Measurements from ENCODE around the gene ZSWIM8.
"Not testable (repeated sequence)": the region's sequence is repeated elsewhere in the genome, so short reads cannot be mapped to it uniquely, and the experiment has no call there.

ZSWIM8 gene

GRCh38 chr10:73785211-73785720, at the start of gene ZSWIM8:
TSS of gene ZSWIM8 (plus strand) at chr10:73785606. CDS start at chr10:73785879, 273 bp downstream.
- peak; percentile 91 for DNase-seq

- DNase-seq: not testable (repeated sequence)
Observed at GRCh38 chr10:73740501-73741254, 44.7 kb upstream of the ZSWIM8 start.

- DNase-seq: no peak
Observed at GRCh38 chr10:73742454-73742734, 43.0 kb upstream of the ZSWIM8 start.

DNA sequence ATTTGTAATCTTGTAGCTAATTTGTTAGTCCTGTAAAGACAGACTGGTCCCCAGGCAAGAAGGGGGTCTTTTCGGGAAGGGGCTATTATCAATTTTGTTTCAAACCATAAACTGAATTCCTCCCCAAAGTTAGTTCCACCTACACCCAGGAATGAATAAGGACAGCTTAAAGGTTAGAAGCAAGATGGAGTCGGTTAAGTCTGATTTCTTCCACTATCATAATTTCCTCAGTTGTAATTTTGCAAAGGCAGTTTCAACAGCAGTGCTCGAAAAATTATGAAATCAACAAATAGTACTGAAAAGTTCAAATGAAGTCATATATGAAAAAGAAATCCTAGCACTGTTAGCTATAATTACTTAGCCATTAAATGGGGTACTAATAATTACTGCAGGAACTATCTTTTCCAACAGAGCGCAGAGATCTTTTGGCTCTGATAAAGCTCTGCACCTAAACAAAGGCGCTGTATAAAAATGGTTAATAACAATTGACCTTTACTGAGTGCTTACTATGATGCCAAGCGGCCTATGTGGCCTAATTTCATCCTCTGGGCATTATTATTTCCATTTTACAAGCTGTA, 42.0 kb upstream of the ZSWIM8 start:
- no peak for DNase-seq

GRCh38 chr10:73743905-73744663, 41.3 kb upstream of the ZSWIM8 start, which contains the start of gene SEC24C:
TSS of gene SEC24C (plus strand) at chr10:73744372. CDS start at chr10:73746833, 2,461 bp downstream.
- peak; percentile 95 for DNase-seq

GRCh38 chr10:73744664-73744975, 40.8 kb upstream of the ZSWIM8 start:
- peak; percentile 80 for DNase-seq

DNA sequence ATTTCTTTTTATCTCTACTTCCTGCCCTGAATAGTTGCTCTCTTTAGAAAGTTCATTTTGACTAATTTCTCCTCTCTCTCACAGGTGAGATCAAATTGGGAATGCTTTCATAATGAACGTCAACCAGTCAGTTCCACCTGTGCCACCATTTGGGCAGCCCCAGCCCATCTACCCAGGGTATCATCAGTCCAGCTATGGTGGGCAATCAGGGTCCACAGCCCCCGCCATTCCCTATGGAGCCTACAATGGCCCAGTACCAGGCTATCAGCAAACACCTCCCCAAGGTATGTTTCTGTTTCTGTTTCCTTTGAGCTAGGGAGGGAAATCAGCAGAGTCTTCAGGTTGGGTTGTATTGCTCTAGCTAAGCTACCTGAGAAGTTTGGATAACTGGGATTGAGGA, 38.7 kb upstream of the ZSWIM8 start:
- peak; percentile 29 for DNase-seq

DNA sequence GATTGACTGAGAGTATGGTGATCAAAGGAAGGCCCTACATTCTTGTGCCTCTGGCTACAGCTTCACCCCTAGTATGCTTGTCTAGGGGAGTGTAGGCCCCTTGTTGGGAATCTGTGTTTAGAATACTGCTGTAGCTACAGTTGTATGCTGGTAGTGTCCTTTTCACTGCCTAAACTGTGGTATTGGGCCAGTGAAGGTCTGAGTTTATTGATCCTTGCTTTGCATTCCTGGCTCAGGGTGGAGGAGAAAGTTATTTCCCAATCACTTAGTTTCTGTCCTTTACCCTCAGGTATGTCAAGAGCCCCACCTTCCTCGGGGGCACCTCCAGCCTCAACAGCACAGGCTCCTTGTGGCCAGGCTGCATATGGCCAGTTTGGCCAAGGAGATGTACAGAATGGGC, 34.6 kb upstream of the ZSWIM8 start:
- DNase-seq: no peak

- no peak for DNase-seq
Observed at GRCh38 chr10:73756183-73756582, 29.2 kb upstream of the ZSWIM8 start.

DNA sequence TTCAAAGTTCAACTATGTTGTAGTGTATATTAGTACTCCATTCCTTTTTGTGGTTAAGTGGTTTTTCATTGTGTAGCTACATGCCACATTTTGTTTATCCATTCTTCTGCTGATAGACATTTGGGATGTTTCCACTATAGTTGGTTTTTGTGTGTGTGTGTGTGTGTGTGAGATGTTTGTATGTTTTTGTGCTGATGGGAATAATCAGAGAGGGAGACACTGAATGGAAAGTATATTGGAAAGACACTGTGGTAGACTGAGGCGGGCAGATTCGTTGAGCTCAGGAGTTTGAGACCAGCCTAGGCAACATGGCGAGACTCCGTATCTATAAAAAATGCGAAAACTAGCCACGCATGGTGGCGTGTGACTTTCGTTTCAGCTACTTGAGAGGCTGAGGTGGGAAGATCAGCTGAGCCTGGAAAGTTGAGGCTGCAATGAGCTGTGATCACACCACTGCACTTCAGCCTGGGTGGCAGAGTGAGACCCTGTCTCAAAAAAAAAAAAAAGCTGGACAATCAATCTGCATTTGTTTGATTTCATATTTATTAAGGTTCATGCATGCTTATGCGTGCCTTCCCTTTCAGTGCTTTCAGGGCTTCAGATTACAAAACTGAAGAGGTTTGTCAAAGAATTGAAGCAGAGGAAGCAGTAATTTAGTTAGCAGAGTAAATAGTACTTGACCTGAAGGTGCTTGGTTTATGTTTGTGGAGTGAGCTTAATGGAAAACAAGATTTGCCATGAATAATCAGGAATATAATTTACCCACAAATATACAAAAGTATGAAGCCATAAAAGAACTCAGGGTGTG, 26.5 kb upstream of the ZSWIM8 start:
- no peak for DNase-seq

DNA sequence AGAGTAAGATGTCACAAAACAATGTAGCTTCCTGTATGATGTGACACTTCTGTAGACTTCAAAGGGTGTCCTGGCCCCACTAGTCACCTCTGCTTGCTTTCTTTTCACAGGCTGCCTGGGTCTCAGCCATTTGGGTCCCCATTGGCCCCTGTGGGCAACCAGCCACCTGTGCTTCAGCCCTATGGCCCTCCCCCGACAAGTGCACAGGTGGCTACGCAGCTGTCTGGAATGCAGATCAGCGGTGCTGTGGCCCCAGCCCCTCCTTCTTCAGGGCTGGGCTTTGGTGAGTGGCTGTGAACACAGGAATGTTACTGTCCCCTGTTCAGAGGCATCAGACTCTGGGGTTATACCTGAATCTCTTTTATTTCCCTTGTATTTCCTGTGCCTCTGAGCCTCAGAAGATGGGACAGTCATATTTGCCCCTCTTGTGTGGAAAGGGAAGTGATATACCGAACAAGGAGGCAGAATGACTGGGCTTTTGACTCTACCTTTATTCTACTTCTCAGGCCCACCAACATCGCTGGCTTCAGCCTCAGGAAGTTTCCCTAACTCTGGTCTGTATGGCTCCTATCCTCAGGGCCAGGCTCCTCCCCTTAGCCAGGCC, 25.8 kb upstream of the ZSWIM8 start:
- no peak for DNase-seq

DNA sequence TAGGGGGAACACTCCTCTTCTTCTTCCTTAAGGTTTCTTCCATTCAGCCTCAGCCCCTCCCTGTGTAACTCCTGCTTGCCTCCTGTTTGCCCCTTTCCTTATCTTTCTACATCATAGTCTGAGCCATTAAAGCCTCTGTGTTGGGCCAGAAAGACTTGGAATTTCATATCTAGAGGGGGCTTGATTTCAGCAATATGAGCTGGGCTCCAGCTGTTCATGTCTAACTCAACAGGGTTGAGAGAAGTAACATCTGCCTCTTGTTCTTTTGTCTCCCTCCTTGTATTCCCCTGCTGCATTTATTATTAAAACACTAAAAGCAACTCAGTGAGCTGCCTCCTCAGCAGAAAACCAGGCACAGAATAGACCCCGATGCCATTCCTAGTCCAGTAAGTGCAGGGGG, 23.6 kb upstream of the ZSWIM8 start:
- DNase-seq: no peak

DNA sequence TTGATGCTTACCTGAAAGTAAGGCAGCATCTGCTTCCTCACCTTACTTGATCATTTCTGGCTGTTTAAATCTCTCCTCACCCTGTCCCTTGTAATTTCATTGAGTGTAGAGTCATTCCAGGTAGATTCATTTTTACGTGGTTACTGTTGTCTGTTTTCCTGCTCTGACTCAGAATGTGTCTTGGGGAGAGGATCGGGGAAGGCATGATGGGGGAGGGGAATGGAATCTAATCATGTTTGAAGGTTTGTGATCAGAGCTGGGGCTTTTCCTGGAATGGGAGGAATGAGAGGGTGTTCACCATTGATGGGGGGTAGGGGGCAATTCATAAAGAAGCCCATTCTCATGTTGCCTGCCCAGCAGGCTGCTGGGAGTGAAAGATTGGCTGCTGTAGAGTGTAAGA, 22.5 kb upstream of the ZSWIM8 start:
- DNase-seq: no peak

- DNase-seq: no peak
Observed at GRCh38 chr10:73763343-73763742, 22.1 kb upstream of the ZSWIM8 start.

- no peak for DNase-seq
Observed at GRCh38 chr10:73765066-73765465, 20.3 kb upstream of the ZSWIM8 start.

DNA sequence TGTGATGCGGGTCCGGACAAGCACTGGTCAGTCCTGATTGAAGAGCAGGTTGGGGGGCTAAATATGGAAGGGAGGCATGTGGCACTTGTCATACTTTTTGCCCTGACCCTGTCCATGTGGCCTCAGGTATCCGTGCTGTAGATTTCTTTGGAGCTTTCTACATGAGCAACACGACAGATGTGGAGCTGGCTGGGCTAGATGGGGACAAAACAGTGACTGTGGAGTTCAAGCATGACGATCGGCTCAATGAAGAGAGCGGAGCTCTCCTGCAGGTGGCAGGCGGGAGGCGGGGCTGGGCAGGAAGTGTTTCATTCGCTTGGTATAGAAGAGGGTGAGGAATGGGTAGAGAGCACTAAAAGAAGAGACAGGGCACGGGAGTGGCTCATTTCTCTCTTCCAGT, 16.5 kb upstream of the ZSWIM8 start:
- peak; percentile 65 for DNase-seq

DNA sequence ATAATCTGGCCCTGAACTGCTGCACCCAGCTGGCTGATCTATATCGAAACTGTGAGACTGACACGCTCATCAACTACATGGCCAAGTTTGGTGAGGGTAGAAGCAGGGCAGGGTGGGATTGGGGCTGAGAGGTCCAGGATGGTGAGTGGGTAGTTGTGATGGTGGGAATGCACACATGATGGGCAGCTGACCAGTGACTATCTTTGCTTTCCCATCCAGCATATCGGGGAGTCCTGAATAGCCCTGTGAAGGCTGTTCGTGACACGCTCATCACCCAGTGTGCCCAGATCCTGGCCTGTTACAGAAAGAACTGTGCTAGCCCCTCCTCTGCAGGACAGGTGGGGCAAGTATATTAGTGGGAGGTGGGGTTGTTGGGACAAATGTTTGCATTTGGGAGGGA, 16.0 kb upstream of the ZSWIM8 start:
- DNase-seq: no peak

GRCh38 chr10:73771722-73772280, 13.6 kb upstream of the ZSWIM8 start:
- DNase-seq: peak; percentile 68

- peak; percentile 92 for DNase-seq
Observed at GRCh38 chr10:73772281-73773151, 12.9 kb upstream of the ZSWIM8 start.

- no peak for DNase-seq
Observed at GRCh38 chr10:73773152-73773879, 12.1 kb upstream of the ZSWIM8 start.

DNA sequence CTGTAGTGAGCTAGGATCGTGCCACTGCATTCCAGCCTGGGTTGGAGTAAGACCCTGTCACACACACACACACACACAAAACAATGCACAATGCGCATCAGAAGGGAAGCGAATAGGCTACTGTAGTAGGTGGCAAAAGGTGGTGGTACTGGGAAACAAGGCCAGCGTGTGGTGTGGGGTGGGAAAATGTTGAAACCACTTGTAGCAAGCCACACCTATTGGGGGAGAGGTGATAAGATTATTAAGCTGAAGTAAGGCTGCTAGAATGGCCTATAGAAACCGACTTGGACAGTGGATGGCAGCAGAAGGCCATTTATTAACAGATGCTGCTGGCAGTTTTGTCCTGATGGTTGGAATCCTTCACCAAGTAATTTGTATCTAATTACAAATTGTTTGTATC, 10.8 kb upstream of the ZSWIM8 start:
- no peak for DNase-seq
